HepG2 (cell line): ENCODE measurements around the gene ADIRF. TPM values are rescaled to one million over a fixed set of nuclear protein-coding genes. Genes with fewer than 3 reads are reported as not detected.

Source experiments
- CEBPG ChIP-seq: IDR thresholded peaks from 2 replicates; pipeline ENCODE4 v1.6.1; 2016
- GRHL1 ChIP-seq: sonication (generic); formaldehyde crosslinking; conservative IDR thresholded peaks from 2 replicates; pipeline ENCODE4 v1.8.0; 2022; ENCODE audit warnings: missing genetic modification reagents
- HMG20A ChIP-seq: IDR thresholded peaks from 2 replicates; pipeline ENCODE4 v1.6.1; 2016; ENCODE audit warnings: borderline replicate concordance
- KDM5A ChIP-seq: fragments of 200-600 bp; sonication (generic); IDR thresholded peaks from 2 replicates; pipeline ENCODE4 v1.7.0; 2018; ENCODE audit warnings: antibody characterized with exemption, mild to moderate bottlenecking, low read length, borderline replicate concordance
- MXD4 ChIP-seq: IDR thresholded peaks from 2 replicates; pipeline ENCODE4 v1.6.1; 2016; ENCODE audit warnings: mild to moderate bottlenecking, missing biosample characterization, missing genetic modification reagents
- PCBP2 ChIP-seq: fragments of 200-400 bp; formaldehyde crosslinking; optimal IDR thresholded peaks from 2 replicates; pipeline ENCODE3; 2018; ENCODE audit warnings: low read length, low read depth; ENCODE audit not compliant: poor library complexity, severe bottlenecking
- RAD21 ChIP-seq: fragments of 450-650 bp; formaldehyde crosslinking; IDR thresholded peaks from 2 replicates; pipeline ENCODE4 v1.5.0; 2020; ENCODE audit warnings: mild to moderate bottlenecking
- RXRA ChIP-seq: sonication (generic); formaldehyde crosslinking; IDR thresholded peaks from 2 replicates; pipeline ENCODE4 v1.5.1; 2020; ENCODE audit warnings: missing genetic modification reagents
- SAFB2 ChIP-seq: sonication (generic); formaldehyde crosslinking; IDR thresholded peaks from 2 replicates; pipeline ENCODE4 v1.5.1; 2020; ENCODE audit warnings: missing genetic modification reagents, low read depth, mild to moderate bottlenecking, borderline replicate concordance
- SRSF1 ChIP-seq: fragments of 200-400 bp; formaldehyde crosslinking; optimal IDR thresholded peaks from 2 replicates; pipeline ENCODE3; 2017; ENCODE audit warnings: mild to moderate bottlenecking, low read depth, low read length, moderate library complexity
- ZBTB26 ChIP-seq: IDR thresholded peaks from 2 replicates; pipeline ENCODE4 v1.6.1; 2016; ENCODE audit warnings: missing compliant biosample characterization, missing genetic modification reagents, borderline replicate concordance
- ZNF276 ChIP-seq: sonication (generic); formaldehyde crosslinking; IDR thresholded peaks from 2 replicates; pipeline ENCODE4 v1.4.0; 2020; ENCODE audit warnings: mild to moderate bottlenecking, low read depth, missing genetic modification reagents
- ZNF501 ChIP-seq: sonication (generic); formaldehyde crosslinking; IDR thresholded peaks from 2 replicates; pipeline ENCODE4 v1.5.1; 2020; ENCODE audit warnings: mild to moderate bottlenecking, moderate library complexity, missing genetic modification reagents
- ZNF619 ChIP-seq: sonication (generic); formaldehyde crosslinking; IDR thresholded peaks from 2 replicates; pipeline ENCODE4 v1.4.0; 2020; ENCODE audit warnings: mild to moderate bottlenecking, missing genetic modification reagents
- ZXDC ChIP-seq: sonication (generic); formaldehyde crosslinking; IDR thresholded peaks from 2 replicates; pipeline ENCODE4 v1.5.0; 2020; ENCODE audit warnings: mild to moderate bottlenecking, missing genetic modification reagents
- polyA plus RNA-seq, 8 experiments: library from polyadenylated mRNA; depleted of rRNA in 3 of 8; stranded (reverse) in 7 of 8; unstranded in 1 of 8; fragments of >200 nt; fragmentation: Illumina TruSeq in 4 of 8; extraction: Trizol in 4 of 8; gene quantifications; 2 replicates each; pipeline versions ENCODE4 v1.2.1 to v1.2.3, GENCODE V29; 2011 to 2016; ENCODE audit warnings: low read depth in 4 of 8, missing spikeins in 1 of 8, mixed read lengths in 1 of 8; ENCODE audit not compliant: insufficient read depth in 1 of 8
- total RNA-seq, 5 experiments: library from RNA; depleted of rRNA; stranded (reverse); fragments of >200 nt; fragmentation: Illumina TruSeq; extraction: Trizol; gene quantifications; 2 replicates each; pipeline ENCODE4 v1.2.3, GENCODE V29; 2016; ENCODE audit warnings: low read depth in 1 of 5
- TF ChIP-seq, protein P1 (sequence below): sonication (generic); formaldehyde crosslinking; IDR thresholded peaks from 2 replicates; pipeline ENCODE4 v1.4.0; 2020; ENCODE audit warnings: missing genetic modification reagents, borderline replicate concordance
- TF ChIP-seq, protein P2 (sequence below): sonication (generic); formaldehyde crosslinking; IDR thresholded peaks from 2 replicates; pipeline ENCODE4 v1.4.0; 2020; ENCODE audit warnings: low read depth, mild to moderate bottlenecking, missing genetic modification reagents

ADIRF gene
- total and polyA plus RNA-seq, 2 of the 13 experiments (the other 11 are each of a cell fraction or from before 2014, with no cell fraction given) = 0.13 to 0.40 TPM

DNA sequence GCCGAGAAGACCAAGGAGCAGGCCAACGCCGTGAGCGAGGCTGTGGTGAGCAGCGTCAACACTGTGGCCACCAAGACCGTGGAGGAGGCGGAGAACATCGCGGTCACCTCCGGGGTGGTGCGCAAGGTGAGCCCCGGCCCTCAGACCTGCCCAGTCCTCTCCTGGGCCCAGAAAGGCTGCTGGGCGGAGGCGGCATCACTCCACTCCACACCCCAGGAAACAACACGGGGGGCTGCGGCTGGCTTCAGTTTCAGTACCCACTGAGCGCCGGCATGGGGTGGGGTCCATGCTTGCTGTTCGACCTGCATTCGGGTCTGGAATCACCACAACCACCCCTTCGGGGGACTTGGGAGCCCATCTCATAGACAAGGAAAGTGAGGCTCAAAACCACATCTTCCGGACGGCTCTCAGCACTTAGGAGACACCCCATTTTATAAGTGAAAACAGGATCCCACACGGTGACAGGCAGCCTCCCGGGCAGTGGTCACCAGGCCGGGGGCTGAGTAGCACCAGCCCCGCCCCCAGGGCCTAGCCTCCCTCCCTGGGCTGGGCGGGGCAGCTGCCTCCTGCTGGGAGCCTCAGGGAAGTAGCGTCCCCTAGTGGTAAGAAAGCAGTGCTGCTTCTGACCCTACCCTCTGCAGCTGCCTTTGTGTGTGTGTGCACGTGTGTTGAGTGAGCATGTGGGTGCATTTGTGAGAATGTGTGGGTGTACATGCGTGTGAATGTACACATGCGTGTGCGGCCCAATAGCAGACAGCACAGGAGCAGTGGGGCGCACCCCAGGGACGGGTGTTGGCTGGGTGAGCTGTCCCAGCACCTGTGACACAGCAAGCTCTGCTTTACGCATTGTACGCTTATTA is 8.0 kb upstream of the ADIRF start (continued):
- no peak for TF ChIP-seq GRHL1 (CRISPR knock-in tag)
- no peak for TF ChIP-seq KDM5A
- TF ChIP-seq MXD4 (CRISPR knock-in tag) = no peak
- no peak for TF ChIP-seq ZNF276 (CRISPR knock-in tag)
- no peak for TF ChIP-seq RXRA (CRISPR knock-in tag)
- TF ChIP-seq ZXDC (CRISPR knock-in tag) = no peak
- TF ChIP-seq ZNF619 (CRISPR knock-in tag) = no peak
- 0 out of 2 replicates have a peak, but pooled peaks have one; percentile 5 for TF ChIP-seq ZNF501 (CRISPR knock-in tag)
- peak; percentile 80 for TF ChIP-seq RAD21 (CRISPR knock-in tag)
- TF ChIP-seq SAFB2 (CRISPR knock-in tag) = no peak
- no peak for TF ChIP-seq PCBP2
- no peak for TF ChIP-seq CEBPG
- TF ChIP-seq ZBTB26 (CRISPR knock-in tag) = no peak
- TF ChIP-seq, protein P1, sequence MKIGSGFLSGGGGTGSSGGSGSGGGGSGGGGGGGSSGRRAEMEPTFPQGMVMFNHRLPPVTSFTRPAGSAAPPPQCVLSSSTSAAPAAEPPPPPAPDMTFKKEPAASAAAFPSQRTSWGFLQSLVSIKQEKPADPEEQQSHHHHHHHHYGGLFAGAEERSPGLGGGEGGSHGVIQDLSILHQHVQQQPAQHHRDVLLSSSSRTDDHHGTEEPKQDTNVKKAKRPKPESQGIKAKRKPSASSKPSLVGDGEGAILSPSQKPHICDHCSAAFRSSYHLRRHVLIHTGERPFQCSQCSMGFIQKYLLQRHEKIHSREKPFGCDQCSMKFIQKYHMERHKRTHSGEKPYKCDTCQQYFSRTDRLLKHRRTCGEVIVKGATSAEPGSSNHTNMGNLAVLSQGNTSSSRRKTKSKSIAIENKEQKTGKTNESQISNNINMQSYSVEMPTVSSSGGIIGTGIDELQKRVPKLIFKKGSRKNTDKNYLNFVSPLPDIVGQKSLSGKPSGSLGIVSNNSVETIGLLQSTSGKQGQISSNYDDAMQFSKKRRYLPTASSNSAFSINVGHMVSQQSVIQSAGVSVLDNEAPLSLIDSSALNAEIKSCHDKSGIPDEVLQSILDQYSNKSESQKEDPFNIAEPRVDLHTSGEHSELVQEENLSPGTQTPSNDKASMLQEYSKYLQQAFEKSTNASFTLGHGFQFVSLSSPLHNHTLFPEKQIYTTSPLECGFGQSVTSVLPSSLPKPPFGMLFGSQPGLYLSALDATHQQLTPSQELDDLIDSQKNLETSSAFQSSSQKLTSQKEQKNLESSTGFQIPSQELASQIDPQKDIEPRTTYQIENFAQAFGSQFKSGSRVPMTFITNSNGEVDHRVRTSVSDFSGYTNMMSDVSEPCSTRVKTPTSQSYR (CRISPR knock-in tag) = no peak
- TF ChIP-seq HMG20A (CRISPR knock-in tag) = no peak
- TF ChIP-seq SRSF1 = peak; percentile 86
- TF ChIP-seq, protein P2, sequence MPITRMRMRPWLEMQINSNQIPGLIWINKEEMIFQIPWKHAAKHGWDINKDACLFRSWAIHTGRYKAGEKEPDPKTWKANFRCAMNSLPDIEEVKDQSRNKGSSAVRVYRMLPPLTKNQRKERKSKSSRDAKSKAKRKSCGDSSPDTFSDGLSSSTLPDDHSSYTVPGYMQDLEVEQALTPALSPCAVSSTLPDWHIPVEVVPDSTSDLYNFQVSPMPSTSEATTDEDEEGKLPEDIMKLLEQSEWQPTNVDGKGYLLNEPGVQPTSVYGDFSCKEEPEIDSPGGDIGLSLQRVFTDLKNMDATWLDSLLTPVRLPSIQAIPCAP (CRISPR knock-in tag) = no peak
